H1 (cell line): ENCODE results near the gene PHACTR1. TPM values are rescaled to one million over a fixed set of nuclear protein-coding genes. Genes with fewer than 3 reads are reported as not detected.

ENCODE experiments used
- CTCF ChIA-PET: fragments of 300-600 bp; sonication (Branson Sonifier 250); formaldehyde crosslinking; loops from one replicate; lab custom pipeline; 2021; ENCODE audit not compliant: partially characterized antibody; lab: Charles Lee
- POLR2A ChIA-PET: fragments of 300-600 bp; sonication (Branson Sonifier 250); formaldehyde crosslinking; loops from one replicate; lab custom pipeline; 2021; ENCODE audit warnings: inconsistent platforms; ENCODE audit not compliant: partially characterized antibody; lab: Charles Lee
- DNase-seq, 2 experiments: peaks; one replicate each; pipeline versions ENCODE4 v3.0.0 to v3.0.0-alpha.2; 2010 to 2022; ENCODE audit warnings: low spot score in 2 of 2, low read depth in 1 of 2, mixed read lengths in 1 of 2
- FAIRE-seq: peaks from 2 replicates; lab custom pipeline; 2011; peaks lifted over from hg19 to GRCh38; lab: Jason Lieb, UNC
- H2AFZ ChIP-seq: 2 replicates; pipeline ENCODE4 v1.8.1; 2012; ENCODE audit warnings: low read length, inconsistent platforms
- H2AK5ac ChIP-seq: 2 replicates; pipeline ENCODE4 v1.6.1; 2013; ENCODE audit warnings: low read depth, low read length
- H2BK120ac ChIP-seq: replicated peaks from 2 replicates; pipeline ENCODE3; 2013; ENCODE audit warnings: low read depth, low read length, inconsistent platforms
- H2BK12ac ChIP-seq: 2 replicates; pipeline ENCODE4 v1.6.1; 2013; ENCODE audit warnings: low read depth, low read length
- H2BK15ac ChIP-seq: 2 replicates; pipeline ENCODE4 v1.6.1; 2013; ENCODE audit warnings: low read length
- H2BK20ac ChIP-seq: 2 replicates; pipeline ENCODE4 v1.6.1; 2013; ENCODE audit warnings: low read length
- H2BK5ac ChIP-seq: 2 replicates; pipeline ENCODE4 v1.6.1; 2013; ENCODE audit warnings: low read depth, low read length
- H3K14ac ChIP-seq: 2 replicates; pipeline ENCODE4 v1.6.1; 2013; ENCODE audit warnings: inconsistent platforms; ENCODE audit not compliant: insufficient read length
- H3K18ac ChIP-seq: 2 replicates; pipeline ENCODE4 v1.6.1; 2013; ENCODE audit warnings: low read length; ENCODE audit errors: extremely low read depth
- H3K23ac ChIP-seq: 2 replicates; pipeline ENCODE4 v1.6.1; 2013; ENCODE audit warnings: inconsistent platforms; ENCODE audit not compliant: insufficient read length
- H3K23me2 ChIP-seq: 2 replicates; pipeline ENCODE4 v1.6.1; 2013; ENCODE audit warnings: low read depth, low read length
- H3K27ac ChIP-seq: 2 replicates; pipeline ENCODE4 v1.6.1; 2011; ENCODE audit warnings: low read depth, low read length, inconsistent platforms
- H3K27me3 ChIP-seq, 4 experiments: replicated peaks in 1 of 4; 1 replicate in 1 of 4; 2 replicates in 3 of 4; pipeline versions ENCODE4 v1.6.1 to v1.8.1; 2011 to 2013; ENCODE audit warnings: low read length in 3 of 4, mild to moderate bottlenecking in 3 of 4, inconsistent platforms in 2 of 4, mixed read lengths in 2 of 4, moderate library complexity in 1 of 4; ENCODE audit not compliant: control insufficient read depth in 3 of 4, insufficient read depth in 3 of 4; ENCODE audit errors: extremely low read depth in 1 of 4
- H3K36me3 ChIP-seq, 4 experiments: 2 replicates each; pipeline versions ENCODE4 v1.6.1 to v1.8.1; 2011 to 2013; ENCODE audit warnings: mild to moderate bottlenecking in 4 of 4, low read length in 3 of 4, moderate library complexity in 2 of 4, control low read depth in 1 of 4, inconsistent platforms in 1 of 4; ENCODE audit not compliant: insufficient read depth in 4 of 4, control insufficient read depth in 2 of 4
- H3K4ac ChIP-seq: replicated peaks from 2 replicates; pipeline ENCODE3; 2013; ENCODE audit warnings: low read length, low read depth, mixed read lengths, inconsistent platforms; ENCODE audit not compliant: insufficient read length
- H3K4me1 ChIP-seq, 4 experiments: replicated peaks in 1 of 4; 1 replicate in 1 of 4; 2 replicates in 3 of 4; pipeline versions ENCODE4 v1.6.1 to v1.8.1; 2011 to 2013; ENCODE audit warnings: low read length in 3 of 4, inconsistent platforms in 2 of 4, mixed read lengths in 1 of 4; ENCODE audit not compliant: insufficient read depth in 4 of 4, control insufficient read depth in 3 of 4
- H3K4me2 ChIP-seq, 2 experiments: 2 replicates each; pipeline versions ENCODE4 v1.6.1 to v1.8.1; 2011 to 2013; ENCODE audit warnings: low read depth in 2 of 2, low read length in 2 of 2, control low read depth in 1 of 2, inconsistent platforms in 1 of 2, mild to moderate bottlenecking in 1 of 2; ENCODE audit not compliant: insufficient read depth in 1 of 2
- H3K4me3 ChIP-seq, 4 experiments: fragments of 200-600, 300-600 bp in 1 of 4; sonication (generic), shearing (Covaris generic), sonication (Bioruptor Twin) in 1 of 4; 2 replicates each; pipeline versions ENCODE4 v1.5.1 to v1.8.1; 2011 to 2016; ENCODE audit warnings: low read length in 4 of 4, low read depth in 3 of 4, control low read depth in 2 of 4, inconsistent platforms in 2 of 4, mild to moderate bottlenecking in 2 of 4, mixed read lengths in 1 of 4, moderate library complexity in 1 of 4; ENCODE audit not compliant: insufficient read depth in 2 of 4; ENCODE audit errors: extremely low read depth in 1 of 4
- H3K56ac ChIP-seq: replicated peaks from 2 replicates; pipeline ENCODE3; 2013; ENCODE audit warnings: low read depth, mild to moderate bottlenecking, mixed read lengths, low read length, inconsistent platforms; ENCODE audit not compliant: insufficient read length
- H3K79me1 ChIP-seq: 2 replicates; pipeline ENCODE4 v1.6.1; 2013; ENCODE audit warnings: low read depth, low read length, control low read depth
- H3K79me2 ChIP-seq, 2 experiments: 2 replicates each; pipeline versions ENCODE4 v1.6.1 to v1.8.1; 2012 to 2013; ENCODE audit warnings: low read length in 2 of 2, mild to moderate bottlenecking in 2 of 2, inconsistent platforms in 1 of 2; ENCODE audit not compliant: insufficient read depth in 2 of 2, control insufficient read depth in 1 of 2
- H3K9ac ChIP-seq, 4 experiments: replicated peaks in 1 of 4; 1 replicate in 1 of 4; 2 replicates in 3 of 4; pipeline versions ENCODE4 v1.6.1 to v1.8.1; 2011 to 2013; ENCODE audit warnings: low read depth in 3 of 4, low read length in 3 of 4, control low read depth in 2 of 4, mild to moderate bottlenecking in 2 of 4, moderate library complexity in 2 of 4, inconsistent platforms in 1 of 4; ENCODE audit errors: extremely low read depth in 1 of 4
- H3K9me3 ChIP-seq, 2 experiments: 2 replicates each; pipeline versions ENCODE4 v1.6.1 to v1.8.1; 2012 to 2013; ENCODE audit warnings: mild to moderate bottlenecking in 2 of 2, moderate library complexity in 2 of 2, control low read depth in 1 of 2, inconsistent platforms in 1 of 2, low read depth in 1 of 2, low read length in 1 of 2, mixed read lengths in 1 of 2; ENCODE audit not compliant: insufficient read depth in 2 of 2
- H4K20me1 ChIP-seq, 2 experiments: replicated peaks in 1 of 2; 2 replicates each; pipeline versions ENCODE3 to v1.8.1; 2011 to 2013; ENCODE audit warnings: inconsistent platforms in 2 of 2, low read length in 2 of 2, mild to moderate bottlenecking in 1 of 2; ENCODE audit not compliant: insufficient read depth in 2 of 2, control insufficient read depth in 1 of 2
- H4K5ac ChIP-seq: 2 replicates; pipeline ENCODE4 v1.6.1; 2013; ENCODE audit warnings: low read length, low read depth, mixed read lengths, inconsistent platforms; ENCODE audit not compliant: insufficient read length
- H4K8ac ChIP-seq: 2 replicates; pipeline ENCODE4 v1.8.0; 2013; ENCODE audit warnings: mild to moderate bottlenecking, moderate library complexity, low read length, inconsistent platforms; ENCODE audit not compliant: insufficient read depth; ENCODE audit errors: extremely low read depth
- H4K91ac ChIP-seq: replicated peaks from 2 replicates; pipeline ENCODE3; 2013; ENCODE audit warnings: low read length, mixed read lengths, inconsistent platforms; ENCODE audit not compliant: insufficient read length
- CTCF ChIP-seq, 3 experiments: IDR thresholded peaks; 1 replicate in 2 of 3; 2 replicates in 1 of 3; pipeline versions ENCODE4 v1.5.1 to v1.6.1; 2011; ENCODE audit warnings: low read length in 3 of 3, mild to moderate bottlenecking in 3 of 3, inconsistent platforms in 2 of 3, low read depth in 1 of 3, moderate library complexity in 1 of 3; ENCODE audit not compliant: insufficient read depth in 1 of 3; ENCODE audit errors: control extremely low read depth in 1 of 3
- EGR1 ChIP-seq: IDR thresholded peaks from 2 replicates; pipeline ENCODE4 v1.6.1; 2011; ENCODE audit warnings: low read depth, low read length, borderline replicate concordance
- EZH2 ChIP-seq: fragments of 200-600 bp; sonication (generic); IDR thresholded peaks from 2 replicates; pipeline ENCODE4 v1.7.1; 2012; ENCODE audit warnings: low read depth, mild to moderate bottlenecking, moderate library complexity, low read length, inconsistent platforms; ENCODE audit not compliant: severe bottlenecking
- HDAC2 ChIP-seq, 2 experiments: fragments of 300-600 bp in 1 of 2; sonication (generic) in 1 of 2; IDR thresholded peaks; 2 replicates each; pipeline ENCODE4 v1.6.1; 2011 to 2012; ENCODE audit warnings: low read depth in 2 of 2, low read length in 2 of 2, mild to moderate bottlenecking in 2 of 2, moderate library complexity in 2 of 2, borderline replicate concordance in 1 of 2, inconsistent platforms in 1 of 2
- KDM4A ChIP-seq: IDR thresholded peaks from one replicate; pipeline ENCODE4 v1.7.1; 2012; ENCODE audit warnings: low read depth, mild to moderate bottlenecking, moderate library complexity, low read length, inconsistent platforms; ENCODE audit not compliant: severe bottlenecking
- NANOG ChIP-seq: IDR thresholded peaks from 2 replicates; pipeline ENCODE4 v1.6.1; 2011; ENCODE audit warnings: low read length, low read depth, mild to moderate bottlenecking, inconsistent platforms; ENCODE audit not compliant: insufficient read depth, poor library complexity, severe bottlenecking
- POLR2A ChIP-seq, 2 experiments: IDR thresholded peaks; 1 replicate in 1 of 2; 2 replicates in 1 of 2; pipeline ENCODE4 v1.6.1; 2011; ENCODE audit warnings: low read depth in 2 of 2, low read length in 2 of 2, mild to moderate bottlenecking in 2 of 2; ENCODE audit errors: control extremely low read depth in 1 of 2
- POLR2AphosphoS5 ChIP-seq: IDR thresholded peaks from 2 replicates; pipeline ENCODE4 v1.6.1; 2011; ENCODE audit warnings: low read depth, low read length
- SP1 ChIP-seq: IDR thresholded peaks from 2 replicates; pipeline ENCODE4 v1.6.1; 2011; ENCODE audit warnings: low read depth, low read length
- SP2 ChIP-seq: IDR thresholded peaks from 2 replicates; pipeline ENCODE4 v1.6.1; 2012; ENCODE audit warnings: mild to moderate bottlenecking, low read length, inconsistent platforms
- TCF12 ChIP-seq: IDR thresholded peaks from 2 replicates; pipeline ENCODE4 v1.6.1; 2011; ENCODE audit warnings: low read depth, mild to moderate bottlenecking, low read length
- TEAD4 ChIP-seq: IDR thresholded peaks from 2 replicates; pipeline ENCODE4 v1.6.1; 2012; ENCODE audit warnings: low read depth, low read length, inconsistent platforms, mixed read lengths
- WGBS, 2 experiments: shearing (Covaris generic) in 1 of 2; methylation state at CpG; one replicate each; pipeline versions ENCODE4 v1.1.6 to v1.1.7; 2013 to 2015; ENCODE audit warnings: low lambda C conversion rate in 2 of 2, mixed read lengths in 2 of 2, inconsistent platforms in 1 of 2, low coverage in 1 of 2, missing lambda C conversion rate in 1 of 2; ENCODE audit not compliant: insufficient replicate concordance in 2 of 2, insufficient coverage in 1 of 2, insufficient read length in 1 of 2; ENCODE audit errors: extremely low coverage in 1 of 2, missing lambda C conversion rate in 1 of 2; 5-methylcytosine and 5-hydroxymethylcytosine counted together
- polyA plus RNA-seq, 7 experiments: library from polyadenylated mRNA; depleted of rRNA in 3 of 7; stranded (reverse) in 5 of 7; unstranded in 2 of 7; fragments of >200 nt in 5 of 7; fragments of 200-250 nt in 2 of 7; gene quantifications; 1 replicate in 5 of 7; 2 replicates in 1 of 7; 4 replicates in 1 of 7; pipeline versions ENCODE4 v1.2.1 to v1.2.3, GENCODE V29; 2011 to 2013; ENCODE audit warnings: missing spikeins in 2 of 7, mixed read lengths in 2 of 7
- total RNA-seq: library from RNA; stranded (reverse); fragmentation: NEBNext Ultra II Directional; extraction: Animal tissue kit (Norgen Biotek cat#: 25700); gene quantifications from 2 replicates; pipeline ENCODE4 v1.2.1, GENCODE V29; 2021

The PHACTR1 gene
- total and polyA plus RNA-seq, 2 of the 8 experiments (the other 6 are each of a cell fraction or from before 2014, with no cell fraction given), result 3.9 to 17.1 TPM

DNA sequence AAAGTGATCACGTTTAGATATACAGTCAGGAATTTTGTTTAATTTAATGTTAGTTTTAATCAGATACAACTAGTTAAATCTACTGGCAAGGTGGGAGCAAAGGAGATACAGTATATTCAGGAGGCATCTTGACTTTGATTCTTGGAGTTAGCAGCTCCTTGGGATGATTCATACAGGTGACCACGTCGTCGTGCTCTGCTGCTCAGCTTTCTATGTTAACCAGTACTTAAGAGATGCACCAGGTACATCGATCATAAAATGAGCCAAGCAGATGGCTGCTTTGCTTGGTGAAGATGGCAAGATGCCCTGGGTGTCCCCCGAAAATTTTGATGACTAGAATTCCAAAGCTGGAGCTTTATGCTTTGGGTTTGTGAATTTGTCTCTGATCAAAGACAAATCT lies 547.1 kb downstream of the PHACTR1 start:
- no peak overlapping the region for H4K91ac ChIP-seq
- TF ChIP-seq POLR2A (IDR thresholded peaks at IDR 0.05; ENCODE audit: control extremely low read depth in 1 of 2, low read depth in 2 of 2, low read length in 2 of 2) (no peak), HDAC2 (IDR thresholded peaks at IDR 0.05; ENCODE audit: borderline replicate concordance in 1 of 2, low read depth in 2 of 2, low read length in 2 of 2) (no peak), NANOG (no peak), EGR1 (no peak), SP1 (no peak), KDM4A (no peak), CTCF (IDR thresholded peaks at IDR 0.05; ENCODE audit: control extremely low read depth in 1 of 3, insufficient read depth in 1 of 3, low read depth in 1 of 3, low read length in 3 of 3) (no peak), POLR2AphosphoS5 (no peak), SP2 (no peak), TCF12 (no peak), TEAD4 (no peak), EZH2 (no peak)

More for the DNA sequence above, 547.1 kb downstream of the PHACTR1 start:
- H3K79me1 ChIP-seq, result no peaks in the 10 kb centered on the region; the same call in 1 of the 2 replicates
- no peak overlapping the region for H3K18ac ChIP-seq
- H3K27ac ChIP-seq, result no peak overlapping the region
- H3K4me3 ChIP-seq, result no peak overlapping the region
- no peaks in the 10 kb centered on the region; a peak in 1 of 8 replicates for H3K36me3 ChIP-seq
- H3K4me2 ChIP-seq, result no peak overlapping the region
- no peak overlapping the region for H2BK20ac ChIP-seq
- H3K9me3 ChIP-seq, result no peaks in the 10 kb centered on the region
- H3K9ac ChIP-seq, result no peak overlapping the region
- FAIRE-seq, result no peak
- 93% methylated on average over 6 of the region's 6 CpGs; no CpG with 5 or more reads in 1 of the 2 experiments for WGBS, 2 experiments
- H3K23me2 ChIP-seq, result no peaks in the 10 kb centered on the region
- H2BK5ac ChIP-seq, result no peak overlapping the region
- no peak overlapping the region for H2BK15ac ChIP-seq
- no peak overlapping the region for H2AK5ac ChIP-seq
- H3K4ac ChIP-seq, result no peak overlapping the region
- POLR2A ChIA-PET, result no interaction called here
- peaks cover 0 to 2% (median 1%) of the 10 kb centered on the region in 4 experiments; a peak in 1 of 7 replicates for H3K4me1 ChIP-seq
- no peaks in the 10 kb centered on the region for H4K20me1 ChIP-seq
- no peaks in the 10 kb centered on the region for H3K27me3 ChIP-seq
- no peak overlapping the region for H4K5ac ChIP-seq
- H2BK120ac ChIP-seq, result no peak overlapping the region
- no peaks in the 10 kb centered on the region; a peak in 1 of 4 replicates for H3K79me2 ChIP-seq
- no peak overlapping the region for H2AFZ ChIP-seq
- H2BK12ac ChIP-seq, result no peak overlapping the region
- CTCF ChIA-PET, result interaction anchor here (0.7 to 1.3 kb wide), 5 partner anchors 14 to 301 kb away, joined by 3 to 6 read pairs (median 3); no protein-coding TSS in a partner anchor
- no peak for DNase-seq
- no peak overlapping the region for H3K56ac ChIP-seq
- no peak overlapping the region for H3K23ac ChIP-seq
- no peak overlapping the region for H4K8ac ChIP-seq
- no peak overlapping the region for H3K14ac ChIP-seq
